Middle frontal gyrus (tissue), 1 donor: ENCODE data around the gene IRF2BP2.

Experiments used
- DNase-seq: peaks from one replicate; pipeline ENCODE4 v3.0.0-alpha.2; 2015; ENCODE audit warnings: low spot score; ENCODE audit errors: extremely low spot score

Gene IRF2BP2

GRCh38 chr1:234634387-234634786 is 24.4 kb upstream of the IRF2BP2 start:
- no peak for DNase-seq

GRCh38 chr1:234633246-234634003 is 23.4 kb upstream of the IRF2BP2 start:
- DNase-seq = no peak

DNA sequence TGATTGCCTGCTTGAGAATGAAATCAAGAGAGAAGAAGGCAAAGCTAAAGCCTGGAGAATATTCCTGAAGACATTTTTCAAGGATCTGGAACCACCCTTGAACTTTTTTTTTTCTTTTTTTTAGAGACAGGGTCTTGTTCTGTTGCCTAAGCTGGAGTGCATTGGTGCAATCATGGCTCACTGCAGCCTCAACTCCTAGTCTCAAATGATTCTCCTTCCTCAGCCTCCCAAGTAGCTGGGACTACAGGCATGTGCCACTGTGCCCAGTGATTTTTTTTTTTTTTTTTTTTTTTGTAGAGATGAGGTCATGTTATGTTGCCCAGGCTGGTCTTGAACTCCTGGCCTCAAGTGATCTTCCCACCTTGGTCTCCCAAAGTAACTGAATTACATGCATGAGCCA is 22.2 kb upstream of the IRF2BP2 start:
- no peak for DNase-seq

DNA sequence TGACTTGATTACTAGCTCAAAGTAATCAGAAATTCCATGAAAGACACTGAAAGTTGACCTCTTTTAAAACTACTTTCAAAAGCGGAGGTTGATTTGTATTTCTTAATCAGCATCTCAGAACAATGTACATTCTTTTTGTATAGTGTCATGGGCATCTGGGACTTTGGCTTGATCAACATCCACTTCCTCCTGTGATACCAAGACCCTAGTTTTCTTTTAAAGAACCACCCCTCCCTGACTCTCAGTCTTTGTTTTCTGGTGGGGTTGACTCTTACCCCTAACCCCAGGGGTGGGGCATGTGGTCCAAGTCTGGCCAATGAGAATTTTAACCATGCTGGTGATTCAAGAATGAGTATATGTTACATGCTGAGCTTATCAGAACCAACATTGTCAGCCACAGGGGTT is 21.7 kb upstream of the IRF2BP2 start:
- DNase-seq = no peak

DNA sequence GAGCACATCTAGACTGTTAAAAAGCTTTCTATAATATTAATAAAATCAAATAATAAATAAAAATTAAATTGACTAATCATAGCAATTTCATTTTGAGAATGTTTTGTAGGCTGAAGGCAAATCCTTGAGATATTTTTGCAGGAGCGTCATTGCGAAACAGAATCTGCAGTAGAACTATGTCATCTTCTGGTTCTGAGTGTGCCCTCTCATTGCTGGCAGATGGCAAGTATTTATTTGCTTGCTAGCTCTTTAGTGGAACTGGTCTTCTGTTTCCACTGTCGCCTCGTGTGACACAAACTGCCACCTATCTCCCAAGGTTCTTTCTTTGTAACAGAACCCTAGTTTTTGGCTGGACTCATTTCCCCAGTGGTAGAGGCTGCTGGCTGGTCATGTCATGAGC is 19.0 kb upstream of the IRF2BP2 start:
- no peak for DNase-seq

GRCh38 chr1:234628089-234628488 is 18.1 kb upstream of the IRF2BP2 start:
- DNase-seq = no peak

DNA sequence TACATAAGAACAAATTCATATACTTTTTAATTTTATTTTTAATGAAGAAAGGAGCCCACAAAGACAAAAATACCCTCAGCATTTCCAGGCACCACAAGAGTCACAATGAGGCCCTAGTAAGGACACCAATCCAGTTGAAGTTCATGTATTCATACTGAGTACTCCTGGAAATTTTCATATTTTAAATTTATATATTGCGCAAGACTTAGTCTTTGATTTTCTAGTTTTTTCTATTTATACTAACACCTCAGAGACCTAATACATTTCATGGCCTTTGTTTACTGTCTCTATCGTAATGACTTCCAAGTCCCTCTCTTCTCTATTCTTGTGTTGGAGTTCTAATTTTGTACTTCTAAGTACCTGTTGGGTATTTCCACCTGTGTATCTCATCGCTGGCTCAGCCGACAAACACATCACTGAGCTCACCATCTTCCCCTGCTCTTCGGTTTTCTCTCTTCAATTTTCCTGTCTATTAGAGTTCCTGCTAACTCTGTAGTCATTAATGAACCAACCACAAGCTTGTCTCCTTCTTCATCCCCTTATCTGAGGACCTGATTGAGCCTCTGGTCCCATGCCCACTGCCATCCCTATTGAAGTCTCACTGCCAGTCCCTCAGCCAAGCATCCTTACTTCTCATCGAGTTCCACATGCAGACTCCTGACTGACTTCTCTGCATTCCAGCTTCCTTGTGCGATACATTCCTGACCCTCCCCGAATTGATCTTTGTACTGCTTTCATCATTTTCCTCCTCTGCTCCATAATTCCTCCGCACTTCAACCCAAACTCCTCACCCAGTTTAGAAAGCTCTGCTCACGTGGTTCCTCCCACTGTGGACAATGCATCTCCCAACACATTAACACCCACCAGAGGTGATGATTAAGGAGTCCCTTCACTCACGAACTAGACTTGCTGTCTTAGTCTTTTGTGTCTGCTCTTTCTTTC is 17.3 kb upstream of the IRF2BP2 start:
- no peak for DNase-seq

DNA sequence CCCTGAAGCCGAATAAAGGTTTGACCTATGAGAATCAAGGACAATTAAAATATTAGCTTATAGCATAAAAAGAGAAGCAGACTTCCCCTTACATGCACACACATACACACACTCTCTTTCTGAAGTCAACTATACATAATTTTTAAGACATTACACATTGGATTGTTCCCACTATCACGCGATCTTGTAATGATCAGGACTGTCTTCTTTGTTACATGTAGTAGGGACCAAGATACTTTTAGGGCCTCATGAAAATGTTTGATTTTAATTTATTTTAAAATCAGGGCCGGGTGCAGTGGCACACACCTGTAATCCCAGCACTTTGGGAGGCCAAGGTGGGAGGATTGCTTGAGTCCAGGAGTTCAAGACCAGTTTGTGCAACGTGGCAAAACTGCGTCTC is 16.4 kb upstream of the IRF2BP2 start:
- no peak for DNase-seq

DNA sequence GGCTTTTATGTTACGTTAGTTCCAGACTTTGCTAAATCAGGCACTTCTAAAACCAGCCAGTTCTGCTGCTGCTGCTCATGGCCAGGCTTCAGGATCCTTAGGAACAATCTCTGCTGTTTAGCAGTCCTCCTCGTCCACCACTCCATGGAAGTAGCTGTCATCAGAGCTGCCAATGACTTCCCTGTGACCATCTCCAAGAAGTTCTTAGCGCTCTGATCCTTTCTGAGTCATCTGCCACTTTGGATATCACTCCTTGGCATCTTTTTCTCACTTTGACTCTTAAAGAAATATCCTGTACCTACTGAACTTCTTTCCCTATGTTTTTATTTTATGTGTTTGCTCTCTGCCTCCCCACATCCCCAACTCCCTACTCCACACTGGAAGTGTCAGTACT is 14.7 kb upstream of the IRF2BP2 start:
- DNase-seq = no peak

DNA sequence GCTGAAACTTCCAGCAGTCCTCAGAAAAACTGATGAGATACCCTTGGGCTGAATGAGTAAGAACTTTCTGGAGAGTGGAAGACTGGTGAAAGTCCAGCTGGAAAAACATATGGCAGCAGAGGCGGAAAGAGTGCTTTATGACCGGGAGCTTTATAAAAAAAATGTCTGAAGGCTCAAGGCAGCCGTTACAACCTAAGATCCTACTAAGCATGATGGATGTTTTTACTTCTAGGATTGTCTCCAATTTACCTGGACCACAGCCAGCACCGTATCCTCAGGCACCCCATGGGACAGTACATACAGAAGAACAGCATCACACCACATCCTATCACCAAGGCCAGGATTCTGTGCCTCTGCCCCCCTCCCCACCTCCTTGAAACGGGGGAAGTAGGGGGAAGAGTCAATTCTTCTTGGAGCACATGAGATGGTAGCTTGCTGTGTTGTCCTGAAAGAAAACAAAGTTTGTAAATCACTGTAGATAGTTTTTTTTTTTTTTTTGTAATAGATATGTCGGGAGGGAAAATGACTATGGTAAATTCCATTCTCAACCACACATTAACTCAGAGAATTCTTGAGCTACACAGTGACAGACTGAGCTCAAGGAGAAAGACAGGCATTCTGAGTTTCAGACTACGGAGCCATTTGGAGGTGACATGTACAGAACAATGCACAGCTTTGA is 11.8 kb upstream of the IRF2BP2 start:
- DNase-seq = no peak

- no peak for DNase-seq
Observed at GRCh38 chr1:234621127-234621468, 11.1 kb upstream of the IRF2BP2 start.

- no peak for DNase-seq
Observed at GRCh38 chr1:234620272-234621126, 10.5 kb upstream of the IRF2BP2 start.

DNA sequence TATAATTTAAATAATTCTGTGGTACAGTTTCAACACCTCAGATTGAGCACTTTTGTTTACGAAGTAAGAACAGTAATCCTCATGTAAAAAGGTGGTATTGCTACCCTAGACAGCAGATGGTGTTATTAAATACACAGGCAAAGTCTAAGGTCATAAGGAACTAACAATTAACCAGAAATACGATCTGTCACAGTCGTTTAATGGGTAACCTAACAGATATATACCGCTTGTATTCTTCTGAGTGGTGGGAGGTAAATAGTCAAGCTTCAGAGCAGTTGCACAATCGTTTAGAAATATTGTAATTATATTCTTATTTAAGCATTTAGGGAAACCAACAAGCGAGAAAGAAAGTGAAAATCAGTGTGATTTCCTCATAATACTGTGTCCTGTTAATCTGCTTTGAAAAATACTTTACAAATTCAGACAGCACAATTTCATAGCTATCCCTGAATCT is 9.8 kb upstream of the IRF2BP2 start:
- no peak for DNase-seq

GRCh38 chr1:234619071-234619480 is 9.1 kb upstream of the IRF2BP2 start:
- DNase-seq = no peak

- DNase-seq = no peak
Observed at GRCh38 chr1:234618737-234619049, 8.7 kb upstream of the IRF2BP2 start.

DNA sequence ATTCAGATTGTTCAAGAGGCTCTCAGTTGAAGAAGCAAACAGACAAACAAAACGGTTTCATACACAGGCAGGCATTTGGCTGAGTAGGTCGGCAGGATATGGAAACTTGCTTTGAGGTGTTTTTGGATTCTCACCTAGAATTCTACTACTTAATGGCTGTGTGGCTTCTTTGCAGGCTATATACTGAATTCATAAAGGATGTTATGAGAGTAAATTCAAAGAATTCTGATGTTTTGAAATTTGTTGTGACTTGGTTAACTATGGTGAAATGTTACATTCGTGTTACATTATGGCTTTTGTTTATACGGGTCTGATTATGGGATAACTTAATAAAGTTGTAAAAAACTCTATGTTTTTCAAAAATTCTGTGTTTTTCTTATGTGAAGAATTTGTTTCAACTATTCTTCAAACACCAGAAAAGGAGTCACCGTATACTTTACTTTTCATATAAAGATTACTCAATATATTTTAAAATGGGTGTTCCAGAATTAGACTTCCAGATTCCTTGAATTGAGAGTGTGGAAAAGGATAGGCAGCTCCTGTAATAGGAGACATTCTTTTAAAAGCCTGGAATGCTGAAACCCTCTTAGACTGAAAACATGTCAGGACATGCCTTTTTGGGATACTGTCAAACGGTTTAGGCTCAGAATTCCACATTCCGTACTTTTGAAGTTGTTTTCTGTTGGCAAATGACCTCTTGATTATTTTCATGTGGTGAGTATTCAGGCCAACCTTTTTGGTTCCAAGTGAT is 8.2 kb upstream of the IRF2BP2 start:
- DNase-seq = no peak

- DNase-seq = no peak
Observed at GRCh38 chr1:234617131-234617985, 7.4 kb upstream of the IRF2BP2 start.

DNA sequence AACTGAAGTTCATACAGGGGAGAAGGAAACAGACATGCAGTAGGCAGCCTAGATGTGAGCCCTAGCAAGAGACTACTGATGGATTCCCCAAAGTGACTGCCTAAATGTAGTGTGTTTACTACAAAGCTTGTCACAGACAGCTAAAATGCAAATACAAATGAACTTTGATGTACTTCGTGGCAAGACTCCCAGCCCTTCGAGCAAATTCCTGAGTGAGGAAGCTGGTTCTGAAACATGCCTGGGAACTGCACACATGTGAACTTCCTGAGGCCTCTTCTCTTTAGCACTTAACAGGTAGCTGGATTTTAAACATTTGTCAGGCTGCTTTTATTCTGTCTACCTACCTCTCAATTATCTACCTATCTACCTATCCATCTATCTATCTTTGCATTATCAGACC is 6.7 kb upstream of the IRF2BP2 start:
- DNase-seq = no peak

DNA sequence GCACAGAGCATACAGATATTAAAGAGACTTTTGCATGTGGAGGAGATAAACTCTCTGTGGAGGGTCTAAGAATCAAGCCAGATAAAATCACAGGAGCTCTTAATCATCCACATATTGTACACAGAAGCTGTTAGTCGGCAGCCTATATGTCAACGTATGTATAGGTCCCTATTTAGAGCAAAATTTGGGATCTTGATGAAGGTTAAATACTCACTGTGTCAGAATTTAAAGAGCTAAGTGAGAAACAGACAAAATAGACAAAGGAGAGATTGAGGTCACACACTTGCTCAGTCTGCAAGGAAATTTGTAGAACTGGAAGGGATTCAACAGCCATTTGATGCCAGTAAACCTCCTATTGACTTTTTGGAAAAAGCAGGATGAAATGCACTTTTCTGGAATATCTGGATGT is 4.1 kb upstream of the IRF2BP2 start:
- DNase-seq = no peak
